Astrocyte of the cerebellum (primary cell): ENCODE measurements around the gene ULBP3.
"Not testable (repeated sequence)": the region's sequence is repeated elsewhere in the genome, so short reads cannot be mapped to it uniquely, and the experiment has no call there.

Experiments
- DNase-seq: peaks from one replicate; pipeline ENCODE4 v3.0.0-alpha.2; 2011; ENCODE audit warnings: low read depth
- H3K4me3 ChIP-seq: 2 replicates; pipeline ENCODE4 v1.5.1; 2011; ENCODE audit warnings: mild to moderate bottlenecking, low read depth, low read length, moderate library complexity
- in situ Hi-C: cut with HindIII; loops from 2 replicates; pipeline ENCODE4 v1.10.0; 2017; ENCODE audit warnings: low sequenced_read_pairs

ULBP3 gene

GRCh38 chr6:150013785-150014622, 54.9 kb downstream of the ULBP3 start:
- H3K4me3 ChIP-seq, in situ Hi-C loops, DNase-seq: not testable (repeated sequence)

- H3K4me3 ChIP-seq, DNase-seq, in situ Hi-C loops: not testable (repeated sequence)
Measured at GRCh38 chr6:150012846-150013784, 55.8 kb downstream of the ULBP3 start.
